ENCODE data around the gene MRPL58. TPM values are rescaled to one million over a fixed set of nuclear protein-coding genes. Genes with fewer than 3 reads are reported as not detected.

Gene MRPL58
- total RNA-seq, 6 experiments from 2014 or later = 39.2 to 50.6 (median 47.8) TPM

GRCh38 chr17:74970395-74970794, 42.1 kb upstream of the MRPL58 start:
- no peak overlapping the region for H3K4me3 Mint-ChIP-seq
- H3K9me3 Mint-ChIP-seq = no peaks in the 10 kb centered on the region; the same call in 1 of the 2 replicates
- H3K4me1 Mint-ChIP-seq (ENCODE audit: low read depth) = peaks cover 7% of the 10 kb centered on the region
- H3K36me3 Mint-ChIP-seq (ENCODE audit: low read depth) = peaks cover 5% of the 10 kb centered on the region; the same call in 1 of the 2 replicates
- no peak for TF ChIP-seq CTCF (IDR thresholded peaks at IDR 0.05)
- no peak for DNase-seq
- H3K27me3 Mint-ChIP-seq (ENCODE audit: insufficient read depth) = peaks cover 26% of the 10 kb centered on the region
- H3K27ac Mint-ChIP-seq = no peak overlapping the region

GRCh38 chr17:74971069-74971841, 41.2 kb upstream of the MRPL58 start:
- Mint-ChIP-seq H3K27me3 (ENCODE audit: insufficient read depth) (peaks cover 26% of the 10 kb centered on the region), H3K27ac (no peak overlapping the region), H3K4me1 (ENCODE audit: low read depth) (peaks cover 7% of the 10 kb centered on the region), H3K4me3 (no peak overlapping the region), H3K36me3 (ENCODE audit: low read depth) (peaks cover 5% of the 10 kb centered on the region; the same call in 1 of the 2 replicates), H3K9me3 (no peaks in the 10 kb centered on the region; the same call in 1 of the 2 replicates)
- no peak for TF ChIP-seq CTCF (IDR thresholded peaks at IDR 0.05)
- DNase-seq = no peak

GRCh38 chr17:74971842-74972106, 40.7 kb upstream of the MRPL58 start:
- Mint-ChIP-seq H3K9me3 (no peaks in the 10 kb centered on the region; the same call in 1 of the 2 replicates), H3K4me1 (ENCODE audit: low read depth) (peaks cover 7% of the 10 kb centered on the region), H3K27me3 (ENCODE audit: insufficient read depth) (peaks cover 26% of the 10 kb centered on the region), H3K27ac (no peak overlapping the region), H3K36me3 (ENCODE audit: low read depth) (peaks cover 5% of the 10 kb centered on the region; the same call in 1 of the 2 replicates), H3K4me3 (no peak overlapping the region)
- no peak for DNase-seq
- no peak for TF ChIP-seq CTCF (IDR thresholded peaks at IDR 0.05)

GRCh38 chr17:74972107-74972972, 40.1 kb upstream of the MRPL58 start, which contains the start of gene HID1:
HID1 (minus strand) TSS chr17:74972759; CDS start chr17:74972656, 103 bp downstream.
- H3K4me1 Mint-ChIP-seq (ENCODE audit: low read depth) = peaks cover 7% of the 10 kb centered on the region
- no peak for DNase-seq
- no peak for TF ChIP-seq CTCF (IDR thresholded peaks at IDR 0.05)
- H3K27ac Mint-ChIP-seq = no peak within 1 kb of the TSS
- H3K4me3 Mint-ChIP-seq = peak within 1 kb of the TSS; percentile 63
- H3K36me3 Mint-ChIP-seq (ENCODE audit: low read depth) = peaks cover 5% of the 10 kb centered on the region; the same call in 1 of the 2 replicates
- H3K9me3 Mint-ChIP-seq = no peaks in the 10 kb centered on the region; the same call in 1 of the 2 replicates
- H3K27me3 Mint-ChIP-seq (ENCODE audit: insufficient read depth) = peaks cover 26% of the 10 kb centered on the region

GRCh38 chr17:74972973-74973328, 39.5 kb upstream of the MRPL58 start:
- peaks cover 7% of the 10 kb centered on the region for H3K4me1 Mint-ChIP-seq (ENCODE audit: low read depth)
- H3K4me3 Mint-ChIP-seq = peak overlapping the region; percentile 63
- DNase-seq = no peak
- H3K27ac Mint-ChIP-seq = no peak overlapping the region
- peaks cover 5% of the 10 kb centered on the region; the same call in 1 of the 2 replicates for H3K36me3 Mint-ChIP-seq (ENCODE audit: low read depth)
- H3K9me3 Mint-ChIP-seq = no peaks in the 10 kb centered on the region; the same call in 1 of the 2 replicates
- peaks cover 26% of the 10 kb centered on the region for H3K27me3 Mint-ChIP-seq (ENCODE audit: insufficient read depth)
- TF ChIP-seq CTCF (IDR thresholded peaks at IDR 0.05) = no peak
